HepG2 (cell line): ENCODE data around the gene SPPL3. TPM values are rescaled to one million over a fixed set of nuclear protein-coding genes. Genes with fewer than 3 reads are reported as not detected.

ENCODE experiments used
- ATAC-seq: fragments of 200-7000 bp; cut with Tn5 transposase; 3 replicates; pipeline ENCODE4 v1.9.1; 2020; ENCODE audit warnings: mild to moderate bottlenecking, moderate library complexity
- BruUV-seq: library from RNA; stranded (reverse); fragments of 400-500 nt; replicated peaks from 2 replicates; lab custom pipeline; 2021; lab: Mats Ljungman, UMichigan
- CTCF ChIA-PET: fragments of 300-600 bp; formaldehyde crosslinking; extraction: SDS; loops from one replicate; lab custom pipeline; 2021; ENCODE audit warnings: low total read pairs, inconsistent platforms, low intra/inter-chr PET ratio; lab: Yijun Ruan, JAX
- POLR2A ChIA-PET: fragments of 350-600 bp; sonication (Branson Sonifier 250); formaldehyde crosslinking; loops from one replicate; lab custom pipeline; 2020; ENCODE audit warnings: antibody characterized with exemption, inconsistent platforms; lab: Yijun Ruan, JAX
- DNase-seq: peaks from one replicate; pipeline ENCODE4 v3.0.0-alpha.2; 2015; ENCODE audit warnings: low spot score
- FAIRE-seq: peaks from 3 replicates; lab custom pipeline; 2011; peaks lifted over from hg19 to GRCh38; lab: Jason Lieb, UNC
- H2AFZ ChIP-seq: one replicate; pipeline ENCODE4 v1.6.1; 2011; ENCODE audit warnings: low read length, inconsistent platforms
- H3K27ac ChIP-seq: fragments of 300-600 bp; 3 replicates; pipeline ENCODE4 v1.8.0; 2011; ENCODE audit warnings: mixed run types, mild to moderate bottlenecking, mixed read lengths, low read length, inconsistent platforms; ENCODE audit not compliant: insufficient read depth; ENCODE audit errors: extremely low read length
- H3K27me3 ChIP-seq, 2 experiments: fragments of 200-600 bp in 1 of 2; 2 replicates in 1 of 2; 3 replicates in 1 of 2; pipeline versions ENCODE4 v1.6.0 to v1.8.0; 2011; ENCODE audit warnings: low read length in 2 of 2, mild to moderate bottlenecking in 2 of 2, moderate library complexity in 2 of 2, inconsistent platforms in 1 of 2; ENCODE audit not compliant: insufficient read depth in 2 of 2, control insufficient read depth in 1 of 2
- H3K36me3 ChIP-seq, 2 experiments: fragments of 200-600 bp in 1 of 2; replicated peaks in 1 of 2; 2 replicates in 1 of 2; 3 replicates in 1 of 2; pipeline versions ENCODE4 v1.5.1 to v1.8.0; 2011; ENCODE audit warnings: low read length in 2 of 2, inconsistent platforms in 1 of 2; ENCODE audit not compliant: insufficient read depth in 2 of 2, control insufficient read depth in 1 of 2
- H3K4me1 ChIP-seq: 2 replicates; pipeline ENCODE4 v1.5.1; 2012; ENCODE audit warnings: low read length, inconsistent platforms; ENCODE audit not compliant: insufficient read depth
- H3K4me2 ChIP-seq: 2 replicates; pipeline ENCODE4 v1.6.0; 2011; ENCODE audit warnings: low read depth, low read length, inconsistent platforms
- H3K4me3 ChIP-seq, 3 experiments: fragments of 200-600 bp in 1 of 3; sonication (generic), shearing (Covaris generic) in 1 of 3; replicated peaks in 1 of 3; 2 replicates each; pipeline ENCODE4 v1.5.1; 2011 to 2016; ENCODE audit warnings: low read length in 3 of 3, inconsistent platforms in 2 of 3, low read depth in 2 of 3, mild to moderate bottlenecking in 2 of 3, control low read depth in 1 of 3, mixed read lengths in 1 of 3; ENCODE audit not compliant: insufficient read depth in 1 of 3
- H3K79me2 ChIP-seq: one replicate; pipeline ENCODE4 v1.6.1; 2011; ENCODE audit warnings: low read length, inconsistent platforms; ENCODE audit not compliant: insufficient read depth
- H3K9ac ChIP-seq: 2 replicates; pipeline ENCODE4 v1.6.0; 2011; ENCODE audit warnings: mild to moderate bottlenecking, low read depth, low read length, inconsistent platforms; ENCODE audit not compliant: insufficient read depth
- H3K9me3 ChIP-seq: 2 replicates; pipeline ENCODE4 v1.5.1; 2012; ENCODE audit warnings: mild to moderate bottlenecking, low read length
- H4K20me1 ChIP-seq: 2 replicates; pipeline ENCODE4 v1.6.0; 2011; ENCODE audit warnings: inconsistent platforms, mild to moderate bottlenecking, low read length, moderate library complexity; ENCODE audit not compliant: insufficient read depth
- JDP2 ChIP-seq: sonication (generic); formaldehyde crosslinking; IDR thresholded peaks from 2 replicates; pipeline ENCODE4 v1.8.1; 2022; ENCODE audit warnings: missing genetic modification reagents, borderline replicate concordance
- KDM2A ChIP-seq: sonication (generic); formaldehyde crosslinking; IDR thresholded peaks from 2 replicates; pipeline ENCODE4 v1.4.0; 2020; ENCODE audit warnings: low read depth, missing genetic modification reagents, borderline replicate concordance
- SAFB2 ChIP-seq: sonication (generic); formaldehyde crosslinking; IDR thresholded peaks from 2 replicates; pipeline ENCODE4 v1.5.1; 2020; ENCODE audit warnings: missing genetic modification reagents, low read depth, mild to moderate bottlenecking, borderline replicate concordance
- SNRNP70 ChIP-seq: fragments of 200-400 bp; formaldehyde crosslinking; IDR thresholded peaks from 2 replicates; pipeline ENCODE4 v1.6.1; 2017; ENCODE audit warnings: mild to moderate bottlenecking, low read depth, low read length, moderate library complexity
- TRIM24 ChIP-seq: sonication (generic); formaldehyde crosslinking; IDR thresholded peaks from 2 replicates; pipeline ENCODE4 v1.8.0; 2022; ENCODE audit warnings: mild to moderate bottlenecking, missing genetic modification reagents
- XBP1 ChIP-seq: sonication (generic); formaldehyde crosslinking; IDR thresholded peaks from 2 replicates; pipeline ENCODE4 v1.5.0; 2020; ENCODE audit warnings: missing genetic modification reagents
- ZNF136 ChIP-seq: sonication (generic); formaldehyde crosslinking; IDR thresholded peaks from 2 replicates; pipeline ENCODE4 v1.8.1; 2022; ENCODE audit warnings: low read depth, mild to moderate bottlenecking, moderate library complexity, missing genetic modification reagents
- ZNF264 ChIP-seq: sonication (generic); formaldehyde crosslinking; IDR thresholded peaks from 2 replicates; pipeline ENCODE4 v1.4.0; 2020; ENCODE audit warnings: missing genetic modification reagents
- ZNF282 ChIP-seq: fragments of 450-650 bp; IDR thresholded peaks from 2 replicates; pipeline ENCODE4 v1.6.1; 2018; ENCODE audit not compliant: partially characterized antibody
- ZNF670 ChIP-seq: sonication (generic); formaldehyde crosslinking; IDR thresholded peaks from 2 replicates; pipeline ENCODE4 v1.8.0; 2022; ENCODE audit warnings: mild to moderate bottlenecking, missing genetic modification reagents, borderline replicate concordance
- WGBS: methylation state at CpG from one replicate; pipeline ENCODE4 v1.1.6; 2017; ENCODE audit warnings: low lambda C conversion rate; 5-methylcytosine and 5-hydroxymethylcytosine counted together
- in situ Hi-C: cut with HindIII; loops from 2 replicates; pipeline ENCODE4 v1.10.0; 2017; ENCODE audit warnings: low pct_unique_long_range_greater_than_20kb; ENCODE audit not compliant: extremely low pct_ligation_motif_present
- intact Hi-C: fragments of 100-400 bp; cut with micrococcal nuclease; formaldehyde crosslinking; loops from one replicate; pipeline ENCODE4 v1.10.0; 2022; ENCODE audit not compliant: unreplicated experiment
- polyA plus RNA-seq, 8 experiments: library from polyadenylated mRNA; depleted of rRNA in 3 of 8; stranded (reverse) in 7 of 8; unstranded in 1 of 8; fragments of >200 nt; fragmentation: Illumina TruSeq in 4 of 8; extraction: Trizol in 4 of 8; gene quantifications; 2 replicates each; pipeline versions ENCODE4 v1.2.1 to v1.2.3, GENCODE V29; 2011 to 2016; ENCODE audit warnings: low read depth in 4 of 8, missing spikeins in 1 of 8, mixed read lengths in 1 of 8; ENCODE audit not compliant: insufficient read depth in 1 of 8
- total RNA-seq, 5 experiments: library from RNA; depleted of rRNA; stranded (reverse); fragments of >200 nt; fragmentation: Illumina TruSeq; extraction: Trizol; gene quantifications; 2 replicates each; pipeline ENCODE4 v1.2.3, GENCODE V29; 2016; ENCODE audit warnings: low read depth in 1 of 5
- TF ChIP-seq, protein P1 (sequence below): sonication (generic); formaldehyde crosslinking; IDR thresholded peaks from 2 replicates; pipeline ENCODE4 v1.4.0; 2020; ENCODE audit warnings: missing genetic modification reagents, borderline replicate concordance
- TF ChIP-seq, protein P2 (sequence below): sonication (generic); formaldehyde crosslinking; conservative IDR thresholded peaks from 2 replicates; pipeline ENCODE4 v1.4.0; 2020; ENCODE audit warnings: missing genetic modification reagents
- TF ChIP-seq, protein P3 (sequence below): sonication (generic); formaldehyde crosslinking; IDR thresholded peaks from 2 replicates; pipeline ENCODE4 v1.4.0; 2020; ENCODE audit warnings: mild to moderate bottlenecking, missing genetic modification reagents
- TF ChIP-seq, protein P4 (sequence below): IDR thresholded peaks from 2 replicates; pipeline ENCODE4 v1.6.1; 2016; ENCODE audit warnings: missing compliant biosample characterization, missing genetic modification reagents, borderline replicate concordance

SPPL3 gene
- total and polyA plus RNA-seq, 2 of the 13 experiments (the other 11 are each of a cell fraction or from before 2014, with no cell fraction given): 8.9 to 9.1 TPM

DNA sequence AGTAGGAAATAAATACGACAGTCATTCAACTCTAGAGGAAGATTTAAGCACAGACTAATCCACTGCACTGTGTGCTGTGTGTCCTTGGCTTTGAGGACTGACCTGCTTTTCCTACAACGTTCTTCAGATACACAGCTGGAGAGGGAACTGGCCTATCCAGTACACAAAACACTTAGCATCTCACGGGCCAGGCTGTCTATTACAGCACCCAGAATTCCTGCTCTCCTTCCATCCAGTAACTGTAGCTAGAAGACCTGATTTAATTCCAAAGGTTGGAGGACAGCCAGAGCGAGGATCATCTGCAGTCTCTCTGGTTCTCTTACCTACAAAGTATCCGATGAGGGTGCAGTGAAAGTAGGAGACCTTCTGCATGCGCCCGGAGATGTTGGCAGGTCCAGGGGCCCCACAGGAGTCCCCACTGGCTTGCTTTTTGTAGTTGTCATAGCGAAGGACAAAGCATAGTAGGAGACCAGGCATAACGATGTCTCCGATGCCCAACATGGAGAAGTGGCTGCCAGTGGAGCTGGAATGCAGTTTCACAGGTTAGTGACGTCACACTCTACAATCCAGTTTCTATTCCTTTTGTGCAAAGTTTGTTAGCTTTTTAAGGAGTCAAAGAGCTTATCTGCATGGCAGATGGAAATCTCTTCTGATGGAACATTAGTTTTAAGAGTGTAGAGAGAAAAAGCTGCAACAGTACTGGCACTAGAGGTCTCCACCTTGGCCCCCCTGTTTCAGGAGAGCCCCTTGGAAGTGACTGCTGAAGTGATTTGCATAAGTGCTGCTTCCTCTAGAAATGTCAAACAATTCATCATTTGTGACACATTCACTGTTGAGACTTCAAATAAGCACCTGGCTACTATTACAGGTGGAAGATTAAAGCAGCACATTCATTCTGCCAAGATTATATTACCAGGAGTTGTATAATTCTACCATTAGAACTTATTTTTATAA lies 136.8 kb downstream of the SPPL3 start:
- CTCF ChIA-PET: no interaction called here
- Histone ChIP-seq H3K4me2 (no peak overlapping the region), H3K9me3 (no peaks in the 10 kb centered on the region), H3K4me1 (no peaks in the 10 kb centered on the region), H4K20me1 (no peaks in the 10 kb centered on the region), H3K79me2 (no peaks in the 10 kb centered on the region), H3K27ac (no peak overlapping the region), H3K27me3 (no peaks in the 10 kb centered on the region), H3K36me3 (peaks cover 16 to 62% of the 10 kb centered on the region in 2 experiments), H2AFZ (no peak overlapping the region), H3K9ac (no peak overlapping the region), H3K4me3 (no peak overlapping the region)
- POLR2A ChIA-PET: no interaction called here
- WGBS: 93% methylated on average over 8 of the region's 11 CpGs
- intact Hi-C loops (no loop called here), in situ Hi-C loops (no loop called here)
- no peak for FAIRE-seq
- no peak for ATAC-seq
- TF ChIP-seq XBP1 (CRISPR knock-in tag) (no peak), KDM2A (CRISPR knock-in tag) (no peak), ZNF670 (no peak), SNRNP70 (no peak), ZNF136 (CRISPR knock-in tag) (no peak), JDP2 (CRISPR knock-in tag) (no peak), TRIM24 (CRISPR knock-in tag) (no peak), SAFB2 (CRISPR knock-in tag) (no peak), ZNF264 (no peak), ZNF282 (no peak)
- TF ChIP-seq, protein P1, sequence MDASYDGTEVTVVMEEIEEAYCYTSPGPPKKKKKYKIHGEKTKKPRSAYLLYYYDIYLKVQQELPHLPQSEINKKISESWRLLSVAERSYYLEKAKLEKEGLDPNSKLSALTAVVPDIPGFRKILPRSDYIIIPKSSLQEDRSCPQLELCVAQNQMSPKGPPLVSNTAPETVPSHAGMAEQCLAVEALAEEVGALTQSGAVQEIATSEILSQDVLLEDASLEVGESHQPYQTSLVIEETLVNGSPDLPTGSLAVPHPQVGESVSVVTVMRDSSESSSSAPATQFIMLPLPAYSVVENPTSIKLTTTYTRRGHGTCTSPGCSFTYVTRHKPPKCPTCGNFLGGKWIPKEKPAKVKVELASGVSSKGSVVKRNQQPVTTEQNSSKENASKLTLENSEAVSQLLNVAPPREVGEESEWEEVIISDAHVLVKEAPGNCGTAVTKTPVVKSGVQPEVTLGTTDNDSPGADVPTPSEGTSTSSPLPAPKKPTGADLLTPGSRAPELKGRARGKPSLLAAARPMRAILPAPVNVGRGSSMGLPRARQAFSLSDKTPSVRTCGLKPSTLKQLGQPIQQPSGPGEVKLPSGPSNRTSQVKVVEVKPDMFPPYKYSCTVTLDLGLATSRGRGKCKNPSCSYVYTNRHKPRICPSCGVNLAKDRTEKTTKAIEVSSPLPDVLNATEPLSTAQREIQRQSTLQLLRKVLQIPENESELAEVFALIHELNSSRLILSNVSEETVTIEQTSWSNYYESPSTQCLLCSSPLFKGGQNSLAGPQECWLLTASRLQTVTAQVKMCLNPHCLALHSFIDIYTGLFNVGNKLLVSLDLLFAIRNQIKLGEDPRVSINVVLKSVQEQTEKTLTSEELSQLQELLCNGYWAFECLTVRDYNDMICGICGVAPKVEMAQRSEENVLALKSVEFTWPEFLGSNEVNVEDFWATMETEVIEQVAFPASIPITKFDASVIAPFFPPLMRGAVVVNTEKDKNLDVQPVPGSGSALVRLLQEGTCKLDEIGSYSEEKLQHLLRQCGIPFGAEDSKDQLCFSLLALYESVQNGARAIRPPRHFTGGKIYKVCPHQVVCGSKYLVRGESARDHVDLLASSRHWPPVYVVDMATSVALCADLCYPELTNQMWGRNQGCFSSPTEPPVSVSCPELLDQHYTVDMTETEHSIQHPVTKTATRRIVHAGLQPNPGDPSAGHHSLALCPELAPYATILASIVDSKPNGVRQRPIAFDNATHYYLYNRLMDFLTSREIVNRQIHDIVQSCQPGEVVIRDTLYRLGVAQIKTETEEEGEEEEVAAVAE (CRISPR knock-in tag): no peak
- TF ChIP-seq, protein P2, sequence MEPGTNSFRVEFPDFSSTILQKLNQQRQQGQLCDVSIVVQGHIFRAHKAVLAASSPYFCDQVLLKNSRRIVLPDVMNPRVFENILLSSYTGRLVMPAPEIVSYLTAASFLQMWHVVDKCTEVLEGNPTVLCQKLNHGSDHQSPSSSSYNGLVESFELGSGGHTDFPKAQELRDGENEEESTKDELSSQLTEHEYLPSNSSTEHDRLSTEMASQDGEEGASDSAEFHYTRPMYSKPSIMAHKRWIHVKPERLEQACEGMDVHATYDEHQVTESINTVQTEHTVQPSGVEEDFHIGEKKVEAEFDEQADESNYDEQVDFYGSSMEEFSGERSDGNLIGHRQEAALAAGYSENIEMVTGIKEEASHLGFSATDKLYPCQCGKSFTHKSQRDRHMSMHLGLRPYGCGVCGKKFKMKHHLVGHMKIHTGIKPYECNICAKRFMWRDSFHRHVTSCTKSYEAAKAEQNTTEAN (CRISPR knock-in tag): no peak
- TF ChIP-seq, protein P3, sequence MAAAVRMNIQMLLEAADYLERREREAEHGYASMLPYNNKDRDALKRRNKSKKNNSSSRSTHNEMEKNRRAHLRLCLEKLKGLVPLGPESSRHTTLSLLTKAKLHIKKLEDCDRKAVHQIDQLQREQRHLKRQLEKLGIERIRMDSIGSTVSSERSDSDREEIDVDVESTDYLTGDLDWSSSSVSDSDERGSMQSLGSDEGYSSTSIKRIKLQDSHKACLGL (CRISPR knock-in tag): no peak
- TF ChIP-seq, protein P4, sequence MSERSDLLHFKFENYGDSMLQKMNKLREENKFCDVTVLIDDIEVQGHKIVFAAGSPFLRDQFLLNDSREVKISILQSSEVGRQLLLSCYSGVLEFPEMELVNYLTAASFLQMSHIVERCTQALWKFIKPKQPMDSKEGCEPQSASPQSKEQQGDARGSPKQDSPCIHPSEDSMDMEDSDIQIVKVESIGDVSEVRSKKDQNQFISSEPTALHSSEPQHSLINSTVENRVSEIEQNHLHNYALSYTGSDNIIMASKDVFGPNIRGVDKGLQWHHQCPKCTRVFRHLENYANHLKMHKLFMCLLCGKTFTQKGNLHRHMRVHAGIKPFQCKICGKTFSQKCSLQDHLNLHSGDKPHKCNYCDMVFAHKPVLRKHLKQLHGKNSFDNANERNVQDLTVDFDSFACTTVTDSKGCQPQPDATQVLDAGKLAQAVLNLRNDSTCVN (CRISPR knock-in tag): no peak
- no TSS peak for BruUV-seq
- DNase-seq: no peak
